Mesenchymal stem cell (in vitro differentiated cells and primary cell): ENCODE results near the gene CD37.
A peak's percentile ranks its signal among the peaks of the same experiment; 100 is the strongest.

ENCODE experiments used
- DNase-seq: peaks from one replicate; pipeline ENCODE4 v3.0.0-alpha.2; 2013
- H2AFZ ChIP-seq: one replicate; pipeline ENCODE4 v1.6.1; 2013; ENCODE audit warnings: low read depth, mild to moderate bottlenecking, control low read depth, inconsistent platforms, low read length, moderate library complexity
- H2AK5ac ChIP-seq: 2 replicates; pipeline ENCODE4 v1.6.1; 2013; ENCODE audit warnings: low read length, moderate library complexity, mild to moderate bottlenecking, inconsistent platforms; ENCODE audit not compliant: severe bottlenecking
- H2BK120ac ChIP-seq: one replicate; pipeline ENCODE4 v1.6.1; 2013; ENCODE audit warnings: low read depth, mild to moderate bottlenecking, inconsistent platforms, low read length, moderate library complexity
- H2BK12ac ChIP-seq, 2 experiments: one replicate each; pipeline ENCODE4 v1.6.1; 2013; ENCODE audit warnings: inconsistent platforms in 2 of 2, low read length in 2 of 2, mild to moderate bottlenecking in 2 of 2, moderate library complexity in 2 of 2, control low read depth in 1 of 2
- H2BK15ac ChIP-seq: one replicate; pipeline ENCODE4 v1.6.1; 2013; ENCODE audit warnings: mild to moderate bottlenecking, low read depth, inconsistent platforms; ENCODE audit not compliant: poor library complexity, severe bottlenecking
- H2BK5ac ChIP-seq: 2 replicates; pipeline ENCODE4 v1.6.1; 2013; ENCODE audit warnings: low read depth, mild to moderate bottlenecking, low read length, control low read depth, inconsistent platforms; ENCODE audit not compliant: poor library complexity, severe bottlenecking
- H3K14ac ChIP-seq, 2 experiments: one replicate each; pipeline ENCODE4 v1.6.1; 2013; ENCODE audit warnings: inconsistent platforms in 2 of 2, low read length in 2 of 2, control low read depth in 1 of 2, mild to moderate bottlenecking in 1 of 2, moderate library complexity in 1 of 2
- H3K18ac ChIP-seq, 2 experiments: one replicate each; pipeline ENCODE4 v1.6.1; 2013; ENCODE audit warnings: inconsistent platforms in 2 of 2, low read length in 2 of 2, control low read depth in 1 of 2, low read depth in 1 of 2, mild to moderate bottlenecking in 1 of 2
- H3K23ac ChIP-seq, 2 experiments: one replicate each; pipeline ENCODE4 v1.6.1; 2013; ENCODE audit warnings: inconsistent platforms in 2 of 2, low read length in 2 of 2, mild to moderate bottlenecking in 2 of 2, moderate library complexity in 2 of 2, control low read depth in 1 of 2
- H3K27ac ChIP-seq: 2 replicates; pipeline ENCODE4 v1.5.1; 2013; ENCODE audit warnings: mild to moderate bottlenecking, moderate library complexity, low read length, control low read depth, inconsistent platforms; ENCODE audit not compliant: poor library complexity, severe bottlenecking
- H3K27me3 ChIP-seq, 2 experiments: 2 replicates each; pipeline versions ENCODE4 v1.6.1 to v1.7.0; 2013; ENCODE audit warnings: low read length in 2 of 2, mild to moderate bottlenecking in 2 of 2, moderate library complexity in 2 of 2, control low read depth in 1 of 2, inconsistent platforms in 1 of 2; ENCODE audit not compliant: control insufficient read depth in 1 of 2, insufficient read depth in 1 of 2
- H3K36me3 ChIP-seq, 2 experiments: 2 replicates each; pipeline versions ENCODE4 v1.6.1 to v1.7.0; 2013; ENCODE audit warnings: low read length in 2 of 2, control low read depth in 1 of 2, inconsistent platforms in 1 of 2, low read depth in 1 of 2, mild to moderate bottlenecking in 1 of 2; ENCODE audit not compliant: insufficient read depth in 2 of 2, control insufficient read depth in 1 of 2
- H3K4ac ChIP-seq, 2 experiments: one replicate each; pipeline ENCODE4 v1.6.1; 2013; ENCODE audit warnings: inconsistent platforms in 2 of 2, low read length in 2 of 2, mild to moderate bottlenecking in 2 of 2, moderate library complexity in 2 of 2, control low read depth in 1 of 2, low read depth in 1 of 2
- H3K4me1 ChIP-seq: 2 replicates; pipeline ENCODE4 v1.6.1; 2013; ENCODE audit warnings: low read depth, low read length, control low read depth; ENCODE audit not compliant: control insufficient read depth, insufficient read depth
- H3K4me2 ChIP-seq: 2 replicates; pipeline ENCODE4 v1.6.1; 2013; ENCODE audit warnings: low read length, mild to moderate bottlenecking, inconsistent platforms; ENCODE audit not compliant: poor library complexity, severe bottlenecking
- H3K4me3 ChIP-seq, 2 experiments: 2 replicates each; pipeline versions ENCODE4 v1.5.1 to v1.7.0; 2013; ENCODE audit warnings: low read length in 2 of 2, mild to moderate bottlenecking in 2 of 2, control low read depth in 1 of 2, low read depth in 1 of 2; ENCODE audit not compliant: insufficient read depth in 1 of 2
- H3K79me1 ChIP-seq: replicated peaks from 2 replicates; pipeline ENCODE4 v1.6.1; 2013; ENCODE audit warnings: mild to moderate bottlenecking, control low read depth, low read length, inconsistent platforms; ENCODE audit not compliant: poor library complexity, severe bottlenecking
- H3K9ac ChIP-seq: 2 replicates; pipeline ENCODE4 v1.7.0; 2013; ENCODE audit warnings: mild to moderate bottlenecking, low read length, moderate library complexity
- H3K9me3 ChIP-seq: 2 replicates; pipeline ENCODE4 v1.7.0; 2013; ENCODE audit warnings: mild to moderate bottlenecking, low read length; ENCODE audit not compliant: control insufficient read depth
- H4K8ac ChIP-seq: one replicate; pipeline ENCODE4 v1.6.1; 2013; ENCODE audit warnings: inconsistent platforms, mild to moderate bottlenecking, low read length, moderate library complexity
- H4K91ac ChIP-seq: one replicate; pipeline ENCODE4 v1.6.1; 2013; ENCODE audit warnings: mild to moderate bottlenecking, low read length, inconsistent platforms
- WGBS: methylation state at CpG from one replicate; pipeline ENCODE4 v1.1.7; 2013; ENCODE audit warnings: mixed read lengths; 5-methylcytosine and 5-hydroxymethylcytosine counted together

Gene CD37

DNA sequence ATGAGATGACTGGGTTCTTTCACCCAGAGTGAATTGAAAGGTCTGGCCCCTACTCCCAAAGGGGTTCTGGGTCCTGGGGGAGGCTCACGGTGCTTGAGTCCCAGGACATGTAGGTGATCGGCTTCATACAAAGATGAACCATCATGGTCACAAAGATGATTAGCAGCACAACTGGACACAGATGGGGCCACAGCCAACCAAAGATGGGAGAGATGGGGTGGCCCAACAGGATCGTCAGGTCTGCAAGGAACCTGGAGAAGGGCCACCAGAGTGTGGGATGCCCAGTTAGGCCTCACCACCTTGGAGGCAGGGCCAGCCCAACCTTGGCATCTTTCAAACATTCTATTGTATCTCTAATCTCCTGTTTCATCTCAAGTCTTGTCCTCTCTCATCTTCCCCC lies 44.7 kb upstream of the CD37 start:
- DNase-seq = no peak
- Histone ChIP-seq H2AFZ (no peak overlapping the region), H2BK15ac (no peak overlapping the region), H3K4me2 (no peak overlapping the region), H3K27ac (no peak overlapping the region), H3K9ac (no peak overlapping the region), H2AK5ac (no peak overlapping the region), H3K18ac (no peak overlapping the region), H2BK120ac (no peak overlapping the region), H3K4me1 (no peaks in the 10 kb centered on the region), H3K4ac (no peak overlapping the region), H4K8ac (no peak overlapping the region), H3K4me3 (no peak overlapping the region), H3K27me3 (peaks cover 11 to 12% of the 10 kb centered on the region in 2 experiments), H3K23ac (no peak overlapping the region), H3K9me3 (no peaks in the 10 kb centered on the region), H2BK5ac (no peak overlapping the region), H3K79me1 (no peaks in the 10 kb centered on the region), H2BK12ac (no peak overlapping the region), H4K91ac (no peak overlapping the region), H3K14ac (no peak overlapping the region), H3K36me3 (peaks cover 0 to 14% of the 10 kb centered on the region in 2 experiments)
- WGBS = 92% methylated on average over 3 of the region's 3 CpGs

DNA sequence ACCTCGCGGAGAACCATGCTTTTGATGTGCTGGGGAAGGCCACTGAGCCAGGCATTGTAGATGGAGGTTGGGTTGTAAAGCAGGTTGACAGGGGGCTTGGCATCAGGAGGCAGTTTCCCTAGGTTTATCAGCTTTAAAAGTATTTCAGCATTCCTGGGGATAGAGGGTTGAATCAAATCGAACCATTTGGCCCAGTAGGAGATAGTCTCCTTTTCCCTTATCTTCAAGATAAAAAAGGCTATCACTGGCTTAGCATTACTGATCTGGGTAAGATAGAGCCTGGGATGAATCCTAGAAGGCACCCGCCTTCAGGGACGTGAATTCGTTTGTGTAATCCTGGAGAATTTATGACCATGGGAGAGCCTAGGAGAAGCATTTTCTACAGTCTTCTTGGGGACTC lies 40.8 kb upstream of the CD37 start:
- peaks cover 0 to 6% of the 10 kb centered on the region in 2 experiments for H3K27me3 ChIP-seq
- H3K36me3 ChIP-seq = peaks cover 0 to 11% of the 10 kb centered on the region in 2 experiments
- H3K4me3 ChIP-seq = no peak overlapping the region
- no peak for DNase-seq
- no peaks in the 10 kb centered on the region for H3K9me3 ChIP-seq
- no peak overlapping the region for H2AFZ ChIP-seq
- H3K4me2 ChIP-seq = no peak overlapping the region
- H2BK12ac ChIP-seq = no peak overlapping the region
- no peak overlapping the region for H2BK15ac ChIP-seq
- no peak overlapping the region for H2BK120ac ChIP-seq
- no peak overlapping the region for H4K8ac ChIP-seq
- no peak overlapping the region for H3K27ac ChIP-seq
- H3K18ac ChIP-seq = no peak overlapping the region
- no peak overlapping the region for H3K4ac ChIP-seq
- no peak overlapping the region for H3K9ac ChIP-seq
- 64% methylated on average over 5 of the region's 6 CpGs for WGBS
- no peaks in the 10 kb centered on the region for H3K4me1 ChIP-seq
- no peak overlapping the region for H2AK5ac ChIP-seq
- H3K14ac ChIP-seq = no peak overlapping the region
- H3K79me1 ChIP-seq = no peaks in the 10 kb centered on the region
- H3K23ac ChIP-seq = no peak overlapping the region
- no peak overlapping the region for H2BK5ac ChIP-seq
- H4K91ac ChIP-seq = no peak overlapping the region

DNA sequence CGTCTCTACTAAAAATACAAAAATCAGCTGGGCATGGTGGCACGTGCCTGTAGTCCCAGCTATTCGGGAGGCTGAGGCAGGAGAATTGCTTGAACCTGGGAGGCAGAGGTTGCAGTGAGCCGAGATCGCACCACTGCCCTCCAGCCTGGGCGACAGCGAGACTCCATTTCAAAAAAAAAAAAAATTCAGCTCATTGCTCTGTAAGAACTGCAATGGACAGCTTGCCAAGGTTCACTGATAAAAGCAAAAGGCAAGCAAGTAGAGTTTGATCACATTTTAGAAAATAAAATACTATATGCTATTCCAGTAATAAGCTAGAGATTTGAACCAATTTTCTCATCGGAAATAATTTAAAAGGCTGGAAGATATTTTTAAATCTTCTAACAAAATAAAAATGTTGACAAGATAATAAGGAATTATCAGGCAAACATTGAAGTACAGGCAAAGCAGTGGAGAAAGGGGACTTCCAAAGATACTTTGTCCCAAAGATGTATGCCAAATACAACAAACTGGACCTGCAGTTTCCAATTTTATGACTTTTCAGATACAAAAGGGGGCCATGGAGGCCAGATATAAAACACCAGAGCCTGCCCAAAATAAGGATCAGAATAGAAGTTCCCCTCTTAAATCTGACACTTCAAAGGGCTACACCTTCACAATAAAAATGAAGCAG lies 39.9 kb upstream of the CD37 start:
- H2BK5ac ChIP-seq = no peak overlapping the region
- no peak for DNase-seq
- H3K18ac ChIP-seq = no peak overlapping the region
- no peaks in the 10 kb centered on the region for H3K4me1 ChIP-seq
- no peak overlapping the region for H3K27ac ChIP-seq
- no peak overlapping the region for H3K4me2 ChIP-seq
- H3K9ac ChIP-seq = no peak overlapping the region
- 87% methylated on average over 6 of the region's 8 CpGs for WGBS
- no peaks in the 10 kb centered on the region for H3K79me1 ChIP-seq
- no peak overlapping the region for H3K14ac ChIP-seq
- no peak overlapping the region for H4K8ac ChIP-seq
- no peak overlapping the region for H2AFZ ChIP-seq
- peaks cover 0 to 6% of the 10 kb centered on the region in 2 experiments for H3K27me3 ChIP-seq
- no peak overlapping the region for H2BK15ac ChIP-seq
- H3K4ac ChIP-seq = no peak overlapping the region
- no peak overlapping the region for H4K91ac ChIP-seq
- H2BK120ac ChIP-seq = no peak overlapping the region
- H3K36me3 ChIP-seq = peaks cover 0 to 11% of the 10 kb centered on the region in 2 experiments
- no peak overlapping the region for H2AK5ac ChIP-seq
- no peak overlapping the region for H2BK12ac ChIP-seq
- no peak overlapping the region for H3K4me3 ChIP-seq
- no peaks in the 10 kb centered on the region for H3K9me3 ChIP-seq
- H3K23ac ChIP-seq = no peak overlapping the region

DNA sequence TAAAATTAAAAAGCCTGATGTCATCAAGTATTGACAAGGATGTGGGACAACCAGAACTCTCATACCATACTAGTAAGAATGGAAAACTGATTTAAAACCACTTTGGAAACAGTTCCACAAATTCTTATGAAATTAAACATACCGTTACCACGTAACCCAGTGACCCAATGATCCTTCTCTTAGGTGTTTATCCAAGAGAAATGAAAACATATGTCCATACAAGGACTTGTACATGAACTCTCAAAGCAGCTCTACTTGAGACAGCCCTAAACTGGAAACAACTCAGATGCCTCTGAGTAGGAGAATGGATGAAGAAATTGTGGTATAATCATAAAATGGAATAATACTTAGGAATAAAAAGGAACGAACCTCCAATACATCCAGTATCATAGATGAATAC lies 37.8 kb upstream of the CD37 start:
- H3K4me3 ChIP-seq = no peak overlapping the region
- no peak overlapping the region for H3K9ac ChIP-seq
- no peak overlapping the region for H2BK5ac ChIP-seq
- H3K18ac ChIP-seq = no peak overlapping the region
- no peak overlapping the region for H2BK120ac ChIP-seq
- no peak overlapping the region for H4K91ac ChIP-seq
- peaks cover 6% of the 10 kb centered on the region for H3K4me1 ChIP-seq
- WGBS = 72% methylated on average over 2 of the region's 3 CpGs
- H3K4me2 ChIP-seq = no peak overlapping the region
- no peak overlapping the region for H2AK5ac ChIP-seq
- H3K14ac ChIP-seq = no peak overlapping the region
- no peak overlapping the region for H3K23ac ChIP-seq
- H3K4ac ChIP-seq = no peak overlapping the region
- H2BK12ac ChIP-seq = no peak overlapping the region
- no peak overlapping the region for H2BK15ac ChIP-seq
- no peak overlapping the region for H2AFZ ChIP-seq
- no peaks in the 10 kb centered on the region for H3K79me1 ChIP-seq
- peaks cover 0 to 18% of the 10 kb centered on the region in 2 experiments for H3K36me3 ChIP-seq
- DNase-seq = peak; percentile 23
- H3K9me3 ChIP-seq = no peaks in the 10 kb centered on the region
- no peak overlapping the region for H4K8ac ChIP-seq
- H3K27me3 ChIP-seq = peaks cover 0 to 9% of the 10 kb centered on the region in 2 experiments
- no peak overlapping the region for H3K27ac ChIP-seq
